BE2C (cell line): ENCODE data around the gene TCTN1.
A peak's percentile ranks its signal among the peaks of the same experiment; 100 is the strongest.

Experiments used
- DNase-seq: peaks from one replicate; pipeline ENCODE4 v3.0.0-alpha.2; 2020
- H3K27me3 ChIP-seq: fragments of 250-450 bp; sonication (Bioruptor Pico); 2 replicates; pipeline ENCODE4 v1.5.1; 2020; ENCODE audit warnings: mild to moderate bottlenecking
- H3K36me3 ChIP-seq: fragments of 250-450 bp; sonication (Bioruptor Pico); 2 replicates; pipeline ENCODE4 v1.5.1; 2020; ENCODE audit warnings: mild to moderate bottlenecking
- H3K4me1 ChIP-seq: fragments of 250-450 bp; sonication (Bioruptor Pico); 2 replicates; pipeline ENCODE4 v1.5.1; 2020
- H3K4me3 ChIP-seq: 2 replicates; pipeline ENCODE4 v1.5.1; 2011; ENCODE audit warnings: low read depth, low read length
- H3K9me3 ChIP-seq: fragments of 250-450 bp; sonication (Bioruptor Pico); 2 replicates; pipeline ENCODE4 v1.5.1; 2020
- TF ChIP-seq, protein P1 (sequence below): IDR thresholded peaks from 2 replicates; pipeline ENCODE4 v1.5.1; 2012; ENCODE audit warnings: mild to moderate bottlenecking, low read depth, low read length

TCTN1 gene

DNA sequence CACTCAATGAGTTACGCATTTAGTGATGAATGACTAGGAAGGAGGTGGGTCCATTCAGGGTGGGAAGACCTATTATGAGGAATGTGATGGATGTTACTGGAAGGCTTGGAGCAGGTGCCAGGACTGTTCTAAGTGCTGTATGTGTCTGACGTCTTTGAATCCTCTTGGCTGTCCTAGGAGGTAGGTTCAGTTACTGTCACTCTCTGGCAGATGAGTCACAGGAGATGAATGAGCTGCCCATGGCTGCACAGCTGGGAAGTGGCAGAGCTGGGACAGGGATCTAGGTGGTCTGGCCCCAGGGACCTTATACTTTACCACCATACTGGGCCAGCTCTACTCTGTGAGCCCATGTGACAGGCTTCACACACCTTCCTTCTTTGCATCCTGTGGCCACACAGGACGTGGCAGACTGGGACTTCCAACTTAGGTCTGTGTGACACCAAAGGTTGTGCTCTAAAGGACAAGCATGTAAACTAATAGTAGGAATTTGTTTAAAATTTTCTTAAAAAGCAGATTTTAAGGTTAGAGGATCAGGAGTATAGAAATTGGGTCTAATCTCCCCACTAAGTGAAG is 24.0 kb downstream of the TCTN1 start:
- TF ChIP-seq, protein P1, sequence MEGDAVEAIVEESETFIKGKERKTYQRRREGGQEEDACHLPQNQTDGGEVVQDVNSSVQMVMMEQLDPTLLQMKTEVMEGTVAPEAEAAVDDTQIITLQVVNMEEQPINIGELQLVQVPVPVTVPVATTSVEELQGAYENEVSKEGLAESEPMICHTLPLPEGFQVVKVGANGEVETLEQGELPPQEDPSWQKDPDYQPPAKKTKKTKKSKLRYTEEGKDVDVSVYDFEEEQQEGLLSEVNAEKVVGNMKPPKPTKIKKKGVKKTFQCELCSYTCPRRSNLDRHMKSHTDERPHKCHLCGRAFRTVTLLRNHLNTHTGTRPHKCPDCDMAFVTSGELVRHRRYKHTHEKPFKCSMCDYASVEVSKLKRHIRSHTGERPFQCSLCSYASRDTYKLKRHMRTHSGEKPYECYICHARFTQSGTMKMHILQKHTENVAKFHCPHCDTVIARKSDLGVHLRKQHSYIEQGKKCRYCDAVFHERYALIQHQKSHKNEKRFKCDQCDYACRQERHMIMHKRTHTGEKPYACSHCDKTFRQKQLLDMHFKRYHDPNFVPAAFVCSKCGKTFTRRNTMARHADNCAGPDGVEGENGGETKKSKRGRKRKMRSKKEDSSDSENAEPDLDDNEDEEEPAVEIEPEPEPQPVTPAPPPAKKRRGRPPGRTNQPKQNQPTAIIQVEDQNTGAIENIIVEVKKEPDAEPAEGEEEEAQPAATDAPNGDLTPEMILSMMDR: no peak
- Histone ChIP-seq H3K4me1 (no peaks in the 10 kb centered on the region), H3K27me3 (no peaks in the 10 kb centered on the region), H3K4me3 (no peak overlapping the region), H3K36me3 (no peaks in the 10 kb centered on the region), H3K9me3 (no peaks in the 10 kb centered on the region)
- no peak for DNase-seq

DNA sequence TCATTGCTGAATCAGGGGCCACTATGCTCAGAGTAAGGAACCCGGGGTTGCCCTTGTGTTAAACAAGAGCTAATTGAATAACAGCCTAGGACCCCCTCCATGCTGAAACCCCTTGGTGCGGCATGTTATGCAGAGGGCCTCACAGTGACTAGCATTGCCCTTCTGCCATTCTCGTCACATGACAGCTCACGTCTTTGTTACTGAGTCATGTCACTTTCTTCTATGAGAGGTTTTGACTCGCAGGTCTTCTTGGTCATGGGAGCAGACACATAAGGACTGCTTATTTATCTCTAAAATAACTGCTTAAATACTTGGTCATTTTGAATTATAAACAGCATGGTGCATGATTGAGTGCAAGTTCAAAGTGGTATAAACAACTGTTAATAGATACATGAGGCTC is 24.9 kb downstream of the TCTN1 start:
- no peaks in the 10 kb centered on the region for H3K36me3 ChIP-seq
- no peaks in the 10 kb centered on the region for H3K4me1 ChIP-seq
- DNase-seq: no peak
- H3K9me3 ChIP-seq: no peaks in the 10 kb centered on the region
- H3K4me3 ChIP-seq: no peak overlapping the region
- H3K27me3 ChIP-seq: no peaks in the 10 kb centered on the region
- TF ChIP-seq, protein P1: no peak

DNA sequence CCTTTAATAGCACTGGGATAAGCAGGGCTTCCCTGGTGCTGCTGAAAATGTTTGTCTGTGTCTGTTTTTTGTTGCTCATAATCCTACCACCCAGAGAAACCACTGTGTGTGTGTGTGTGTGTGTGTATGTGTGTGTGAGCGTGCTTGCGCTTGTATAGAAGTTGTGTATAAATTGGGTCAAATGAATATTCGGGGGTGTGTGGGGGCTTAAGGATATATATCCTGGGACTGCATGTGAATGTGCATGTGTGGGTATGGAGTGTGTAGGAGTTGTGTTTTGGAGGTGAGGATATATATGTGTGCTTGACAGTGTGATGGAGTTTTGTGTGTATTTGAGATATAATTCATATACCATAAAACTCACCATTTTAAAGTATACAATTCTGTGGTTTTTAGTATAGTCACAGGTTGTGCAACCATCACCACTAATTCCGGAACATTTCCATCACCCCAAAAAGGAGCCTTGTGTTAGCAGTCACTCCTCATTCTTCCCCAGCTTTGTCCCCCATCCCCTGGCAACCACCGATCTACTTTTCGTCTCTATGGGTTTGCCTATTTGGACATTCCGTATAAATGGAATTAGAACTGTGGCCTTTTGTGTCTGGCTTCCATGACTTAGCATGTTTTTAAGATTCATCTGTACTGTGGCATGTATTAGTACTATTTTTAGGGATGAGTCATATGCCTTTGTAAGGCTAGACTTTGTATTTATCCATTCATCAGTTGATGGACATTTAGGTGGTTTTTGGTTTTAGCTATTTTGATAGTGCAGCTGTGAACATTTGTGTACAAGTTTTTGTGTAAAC is 25.6 kb downstream of the TCTN1 start:
- TF ChIP-seq, protein P1: no peak
- H3K36me3 ChIP-seq: no peaks in the 10 kb centered on the region
- no peaks in the 10 kb centered on the region for H3K9me3 ChIP-seq
- H3K27me3 ChIP-seq: no peaks in the 10 kb centered on the region
- no peak for DNase-seq
- H3K4me3 ChIP-seq: no peak overlapping the region
- H3K4me1 ChIP-seq: no peaks in the 10 kb centered on the region

DNA sequence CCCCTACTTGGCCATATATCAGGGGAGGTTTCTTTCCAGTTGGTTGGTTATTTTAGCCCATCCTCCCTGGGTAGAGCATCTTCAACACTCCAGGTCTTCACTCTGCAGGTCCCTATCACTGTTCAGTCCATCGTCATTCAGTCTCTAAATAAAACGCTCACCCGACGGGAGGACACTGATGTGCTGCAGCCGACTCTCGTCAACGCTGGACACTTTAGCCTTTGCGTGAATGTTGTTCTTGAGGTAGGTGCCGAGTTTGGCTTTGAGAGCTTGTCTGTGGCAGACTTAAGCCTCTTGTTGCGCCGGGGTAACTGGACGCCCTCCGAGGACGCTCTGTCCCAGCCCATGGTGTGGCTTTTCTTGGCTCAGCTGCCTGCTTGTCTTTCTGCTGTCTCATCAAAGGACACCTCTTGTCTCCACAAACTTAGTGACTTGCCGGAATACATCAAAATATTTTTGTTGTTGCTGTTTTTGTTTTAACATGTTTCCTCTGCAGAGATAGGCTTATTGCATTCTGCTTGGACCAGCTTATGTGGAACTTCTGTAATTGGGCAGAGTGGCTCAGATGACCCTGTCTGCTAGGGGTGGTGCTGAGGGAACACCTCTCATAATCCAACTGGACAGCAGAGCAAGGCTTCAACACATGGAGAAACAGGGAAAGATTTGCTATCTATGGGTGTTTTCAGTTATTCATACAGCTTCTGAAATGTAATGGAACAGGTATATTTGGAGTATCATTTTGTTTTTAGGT is 26.5 kb downstream of the TCTN1 start:
- TF ChIP-seq, protein P1: no peak
- no peak for DNase-seq
- Histone ChIP-seq H3K4me3 (no peak overlapping the region), H3K36me3 (no peaks in the 10 kb centered on the region), H3K9me3 (no peaks in the 10 kb centered on the region), H3K4me1 (no peaks in the 10 kb centered on the region), H3K27me3 (no peaks in the 10 kb centered on the region)

DNA sequence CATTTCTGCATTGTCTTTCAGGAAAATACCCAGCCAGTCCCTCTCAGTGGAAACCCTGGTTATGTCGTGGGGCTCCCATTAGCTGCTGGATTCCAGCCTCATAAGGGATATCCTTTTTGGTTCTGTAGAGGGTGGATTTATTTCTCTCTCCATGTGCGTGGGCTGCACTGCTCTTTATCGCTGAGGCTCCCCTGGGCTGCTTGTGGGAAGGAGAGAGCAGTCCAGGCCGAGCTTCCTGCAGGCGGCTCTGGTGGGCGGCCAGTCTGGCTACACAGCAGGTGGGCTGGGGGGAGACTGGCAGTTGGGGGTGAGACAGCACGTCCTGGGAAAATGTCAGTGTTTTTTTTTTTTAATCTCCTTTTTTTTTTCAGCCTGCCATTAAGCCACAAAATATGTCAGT is 27.6 kb downstream of the TCTN1 start:
- Histone ChIP-seq H3K4me1 (no peaks in the 10 kb centered on the region), H3K4me3 (no peak overlapping the region), H3K36me3 (no peaks in the 10 kb centered on the region), H3K9me3 (no peaks in the 10 kb centered on the region), H3K27me3 (no peaks in the 10 kb centered on the region)
- peak; percentile 40 for DNase-seq
- TF ChIP-seq, protein P1: no peak
